WERI-Rb-1 (cell line): Measurements from ENCODE around the gene PAPPA.

Experiments used
- DNase-seq: peaks from one replicate; pipeline ENCODE4 v3.0.0-alpha.2; 2020
- H3K27ac ChIP-seq: fragments of 250-450 bp; sonication (Bioruptor Pico); 2 replicates; pipeline ENCODE4 v1.5.1; 2020; ENCODE audit warnings: mild to moderate bottlenecking, moderate library complexity
- H3K27me3 ChIP-seq: fragments of 250-450 bp; sonication (Bioruptor Pico); 2 replicates; pipeline ENCODE4 v1.5.1; 2021; ENCODE audit warnings: mild to moderate bottlenecking, low read depth, moderate library complexity; ENCODE audit not compliant: insufficient read depth, severe bottlenecking
- H3K36me3 ChIP-seq: fragments of 250-450 bp; sonication (Bioruptor Pico); 2 replicates; pipeline ENCODE4 v1.5.1; 2020; ENCODE audit warnings: mild to moderate bottlenecking, moderate library complexity
- H3K4me3 ChIP-seq: 2 replicates; pipeline ENCODE4 v1.5.1; 2011; ENCODE audit warnings: low read depth, mild to moderate bottlenecking, control low read depth, low read length
- H3K9me3 ChIP-seq: fragments of 250-450 bp; sonication (Bioruptor Pico); 2 replicates; pipeline ENCODE4 v1.5.1; 2021; ENCODE audit warnings: mild to moderate bottlenecking, moderate library complexity; ENCODE audit not compliant: severe bottlenecking
- CTCF ChIP-seq: IDR thresholded peaks from 2 replicates; pipeline ENCODE4 v1.5.1; 2011; ENCODE audit warnings: low read depth, mild to moderate bottlenecking, control low read depth, inconsistent platforms, low read length

PAPPA gene

GRCh38 chr9:116308076-116308475 is 154.5 kb downstream of the PAPPA start:
- Histone ChIP-seq H3K27me3 (no peaks in the 10 kb centered on the region), H3K4me3 (no peak overlapping the region), H3K36me3 (no peaks in the 10 kb centered on the region), H3K9me3 (no peaks in the 10 kb centered on the region), H3K27ac (no peak overlapping the region)
- DNase-seq = no peak
- no peak for TF ChIP-seq CTCF

- H3K4me3 ChIP-seq = no peak overlapping the region
- no peak overlapping the region for H3K27ac ChIP-seq
- no peaks in the 10 kb centered on the region for H3K27me3 ChIP-seq
- H3K36me3 ChIP-seq = no peaks in the 10 kb centered on the region
- DNase-seq = no peak
- H3K9me3 ChIP-seq = no peaks in the 10 kb centered on the region
- no peak for TF ChIP-seq CTCF
Observed at GRCh38 chr9:116309900-116310611, 156.5 kb downstream of the PAPPA start.

- Histone ChIP-seq H3K27me3 (peaks cover 13% of the 10 kb centered on the region), H3K27ac (no peak overlapping the region), H3K9me3 (no peaks in the 10 kb centered on the region), H3K4me3 (no peak overlapping the region), H3K36me3 (no peaks in the 10 kb centered on the region)
- DNase-seq = no peak
- no peak for TF ChIP-seq CTCF
Observed at GRCh38 chr9:116312221-116312620, 158.6 kb downstream of the PAPPA start.

- no peak overlapping the region for H3K27ac ChIP-seq
- 0 out of 2 replicates have a peak, but pooled peaks have one; percentile 18 for TF ChIP-seq CTCF
- no peak overlapping the region for H3K4me3 ChIP-seq
- H3K9me3 ChIP-seq = no peaks in the 10 kb centered on the region
- DNase-seq = no peak
- H3K36me3 ChIP-seq = no peaks in the 10 kb centered on the region
- H3K27me3 ChIP-seq = peaks cover 13% of the 10 kb centered on the region
Observed at GRCh38 chr9:116313638-116314037, 160.0 kb downstream of the PAPPA start.

GRCh38 chr9:116316246-116316645 is 162.7 kb downstream of the PAPPA start:
- no peak for DNase-seq
- Histone ChIP-seq H3K27ac (no peak overlapping the region), H3K27me3 (peaks cover 19% of the 10 kb centered on the region)

More at GRCh38 chr9:116316246-116316645, 162.7 kb downstream of the PAPPA start:
- Histone ChIP-seq H3K36me3 (no peaks in the 10 kb centered on the region), H3K9me3 (no peaks in the 10 kb centered on the region), H3K4me3 (no peak overlapping the region)
- TF ChIP-seq CTCF = no peak
